ENCODE data around the gene PACC1. TPM values are rescaled to one million over a fixed set of nuclear protein-coding genes. Genes with fewer than 3 reads are reported as not detected.

PACC1 gene
- total and polyA plus RNA-seq, 10 of the 15 experiments (the other 5 are each of a cell fraction or from before 2014, with no cell fraction given) = 16.1 to 29.7 (median 19.3) TPM

DNA sequence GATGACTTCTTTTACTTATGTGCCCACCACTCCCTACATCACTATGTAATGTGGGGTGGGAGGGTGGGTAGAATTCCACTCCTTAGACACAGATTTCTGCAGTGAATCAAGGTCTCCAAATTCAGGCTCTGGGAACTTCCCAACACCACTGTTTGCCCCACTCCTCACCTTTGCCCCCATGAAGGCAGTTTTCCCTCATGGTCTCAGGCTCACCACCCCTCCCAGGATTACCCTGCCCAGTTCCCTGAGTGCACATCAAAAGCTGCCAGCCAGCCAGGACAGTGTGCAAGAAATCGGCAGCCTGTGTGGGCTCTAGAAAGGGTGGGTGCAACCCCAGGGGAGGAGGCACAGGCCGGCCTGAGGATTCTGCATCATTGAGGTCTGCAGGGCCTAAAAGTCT, 32.8 kb upstream of the PACC1 start:
- no peak for ATAC-seq
- in situ Hi-C loops (cut with MboI) (no loop called here), intact Hi-C loops (cut with micrococcal nuclease; ENCODE audit: unreplicated experiment) (no loop called here)
- Histone ChIP-seq H3K36me3 (ENCODE audit: control insufficient read depth in 2 of 2, insufficient read depth in 2 of 2, low read length in 1 of 2) (peaks cover 0 to 4% of the 10 kb centered on the region in 2 experiments; a peak in 1 of 4 replicates), H3K79me2 (ENCODE audit: control insufficient read depth, insufficient read depth, low read length) (no peaks in the 10 kb centered on the region), H3K27me3 (replicated peaks in 1 of 2; ENCODE audit: control insufficient read depth in 2 of 2, insufficient read depth in 2 of 2, low read length in 1 of 2) (no peaks in the 10 kb centered on the region), H4K20me1 (ENCODE audit: control insufficient read depth, insufficient read depth) (no peaks in the 10 kb centered on the region), H3K4me3 (no peak overlapping the region), H3K9me3 (replicated peaks; ENCODE audit: control insufficient read depth, insufficient read depth, low read length) (no peaks in the 10 kb centered on the region), H3K27ac (ENCODE audit: control insufficient read depth, insufficient read depth) (no peak overlapping the region), H3K4me1 (ENCODE audit: control insufficient read depth, insufficient read depth, low read length) (no peaks in the 10 kb centered on the region), H3K9ac (ENCODE audit: control insufficient read depth, insufficient read depth, low read length) (no peak overlapping the region), H3K4me2 (ENCODE audit: control insufficient read depth, insufficient read depth) (no peak overlapping the region), H2AFZ (ENCODE audit: control insufficient read depth, low read depth, low read length) (no peak overlapping the region)
- no TSS peak for BruUV-seq (replicated peaks)
- CTCF ChIA-PET = interaction anchor here (1.0 kb wide), 1 partner anchor 8 kb away, joined by 7 read pairs; no protein-coding TSS in a partner anchor
- TF ChIP-seq, protein P1, sequence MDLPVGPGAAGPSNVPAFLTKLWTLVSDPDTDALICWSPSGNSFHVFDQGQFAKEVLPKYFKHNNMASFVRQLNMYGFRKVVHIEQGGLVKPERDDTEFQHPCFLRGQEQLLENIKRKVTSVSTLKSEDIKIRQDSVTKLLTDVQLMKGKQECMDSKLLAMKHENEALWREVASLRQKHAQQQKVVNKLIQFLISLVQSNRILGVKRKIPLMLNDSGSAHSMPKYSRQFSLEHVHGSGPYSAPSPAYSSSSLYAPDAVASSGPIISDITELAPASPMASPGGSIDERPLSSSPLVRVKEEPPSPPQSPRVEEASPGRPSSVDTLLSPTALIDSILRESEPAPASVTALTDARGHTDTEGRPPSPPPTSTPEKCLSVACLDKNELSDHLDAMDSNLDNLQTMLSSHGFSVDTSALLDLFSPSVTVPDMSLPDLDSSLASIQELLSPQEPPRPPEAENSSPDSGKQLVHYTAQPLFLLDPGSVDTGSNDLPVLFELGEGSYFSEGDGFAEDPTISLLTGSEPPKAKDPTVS (IDR thresholded peaks at IDR 0.05; ENCODE audit: low read depth, low read length) = no peak
- TF ChIP-seq NFIC (IDR thresholded peaks at IDR 0.05; ENCODE audit: low read depth, low read length) = no peak
- TF ChIP-seq ZBED1 (IDR thresholded peaks at IDR 0.05; ENCODE audit: borderline replicate concordance) = no peak
- TF ChIP-seq MXI1 (IDR thresholded peaks at IDR 0.05; ENCODE audit: low read depth, low read length) = no peak
- TF ChIP-seq TCF7 (IDR thresholded peaks at IDR 0.05; ENCODE audit: borderline replicate concordance) = no peak
- no peak for TF ChIP-seq STAT3 (IDR thresholded peaks at IDR 0.05; ENCODE audit: low read depth, low read length)
- no peak for TF ChIP-seq KDM1A (IDR thresholded peaks at IDR 0.05; ENCODE audit: borderline replicate concordance)
- no peak for TF ChIP-seq GABPA (IDR thresholded peaks at IDR 0.05; ENCODE audit: low read depth)
- TF ChIP-seq, protein P2, sequence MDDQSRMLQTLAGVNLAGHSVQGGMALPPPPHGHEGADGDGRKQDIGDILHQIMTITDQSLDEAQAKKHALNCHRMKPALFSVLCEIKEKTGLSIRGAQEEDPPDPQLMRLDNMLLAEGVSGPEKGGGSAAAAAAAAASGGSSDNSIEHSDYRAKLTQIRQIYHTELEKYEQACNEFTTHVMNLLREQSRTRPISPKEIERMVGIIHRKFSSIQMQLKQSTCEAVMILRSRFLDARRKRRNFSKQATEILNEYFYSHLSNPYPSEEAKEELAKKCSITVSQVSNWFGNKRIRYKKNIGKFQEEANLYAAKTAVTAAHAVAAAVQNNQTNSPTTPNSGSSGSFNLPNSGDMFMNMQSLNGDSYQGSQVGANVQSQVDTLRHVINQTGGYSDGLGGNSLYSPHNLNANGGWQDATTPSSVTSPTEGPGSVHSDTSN (IDR thresholded peaks at IDR 0.05; ENCODE audit: insufficient replicate concordance, low read depth, low read length) = no peak
- no peak for TF ChIP-seq SMAD1 (IDR thresholded peaks at IDR 0.05; ENCODE audit: low read depth, partially characterized antibody)
- TF ChIP-seq NR2C1 (IDR thresholded peaks at IDR 0.05) = no peak
- TF ChIP-seq POU2F2 (IDR thresholded peaks at IDR 0.05; ENCODE audit: borderline replicate concordance, low read depth, low read length) = no peak
- TF ChIP-seq TBL1XR1 (IDR thresholded peaks at IDR 0.05; ENCODE audit: low read depth, low read length) = no peak
- no peak for TF ChIP-seq KLF5 (IDR thresholded peaks at IDR 0.05; ENCODE audit: partially characterized antibody)
- no peak for DNase-seq (ENCODE audit: low read depth, low spot score)
- RAD21 ChIA-PET (ENCODE audit: unreplicated experiment) = no interaction called here
- WGBS (ENCODE audit: insufficient coverage, insufficient replicate concordance, low lambda C conversion rate, missing lambda C conversion rate) = 97% methylated on average over 2 of the region's 2 CpGs
- SMC1A ChIA-PET (ENCODE audit: uncharacterized antibody, unreplicated experiment) = no interaction called here
- POLR2A ChIA-PET = no interaction called here
- no peak for FAIRE-seq
